Right lobe of liver (tissue), 6 donors: ENCODE data around the gene APBA1. TPM values are rescaled to one million over a fixed set of nuclear protein-coding genes. Genes with fewer than 3 reads are reported as not detected.
"Not testable (repeated sequence)": the region's sequence is repeated elsewhere in the genome, so short reads cannot be mapped to it uniquely, and the experiment has no call there.

Source experiments
- ATAC-seq, 4 donors: fragments of 200-7000 bp; cut with Tn5 transposase; one replicate each; pipeline ENCODE4 v1.9.1; 2020; ENCODE audit warnings: mild to moderate bottlenecking in 4 of 4, moderate library complexity in 4 of 4
- DNase-seq, 3 donors: peaks; one replicate each; pipeline ENCODE4 v3.0.0-alpha.2; 2020
- H3K27ac ChIP-seq, 3 donors: fragments of 200-600 bp; one replicate each; pipeline ENCODE4 v1.8.0; 2022
- H3K27me3 ChIP-seq, 2 donors: fragments of 200-600 bp; one replicate each; pipeline ENCODE4 v1.8.0; 2022
- H3K36me3 ChIP-seq, 4 donors: fragments of 200-600 bp; sonication (generic) in 1 of 4; one replicate each; pipeline versions ENCODE4 v1.5.1 to v1.8.0; 2017 to 2022; ENCODE audit warnings: control low read depth in 1 of 4
- H3K4me1 ChIP-seq, 4 donors: fragments of 200-600 bp; sonication (generic) in 1 of 4; one replicate each; pipeline versions ENCODE4 v1.5.1 to v1.8.0; 2017 to 2022; ENCODE audit warnings: control low read depth in 1 of 4
- H3K4me3 ChIP-seq, 3 donors: fragments of 200-600 bp; one replicate each; pipeline ENCODE4 v1.8.0; 2022
- H3K9me3 ChIP-seq, 4 donors: fragments of 200-600 bp; sonication (generic) in 1 of 4; one replicate each; pipeline versions ENCODE4 v1.5.1 to v1.8.0; 2017 to 2022; ENCODE audit warnings: control low read depth in 1 of 4
- CTCF ChIP-seq, 4 donors: fragments of 200-600 bp in 3 of 4; fragments of 450-650 bp in 1 of 4; IDR thresholded peaks; one replicate each; pipeline versions ENCODE4 v1.5.1 to v1.8.0; 2016 to 2022; ENCODE audit warnings: antibody characterized with exemption in 4 of 4, mild to moderate bottlenecking in 2 of 4
- POLR2A ChIP-seq: fragments of 450-650 bp; IDR thresholded peaks from one replicate; pipeline ENCODE4 v1.6.1; 2017; ENCODE audit warnings: antibody characterized with exemption, mild to moderate bottlenecking
- WGBS: methylation state at CpG from one replicate; pipeline ENCODE4 v1.1.6; 2018; ENCODE audit warnings: low coverage, low lambda C conversion rate; ENCODE audit not compliant: insufficient coverage; ENCODE audit errors: missing lambda C conversion rate; 5-methylcytosine and 5-hydroxymethylcytosine counted together
- intact Hi-C, 2 donors: fragments of 100-400 bp; cut with DNase I; formaldehyde crosslinking; loops; one replicate each; pipeline versions ENCODE4 v1.11.2 to v1.14.1; 2022
- total RNA-seq, 6 experiments: library from RNA; depleted of rRNA in 2 of 6; stranded (reverse); fragments of >200 nt in 2 of 6; fragmentation: NEBNext Ultra II Directional in 3 of 6; extraction: Animal tissue kit (Norgen Biotek cat#: 25700) in 3 of 6; gene quantifications; one replicate each; pipeline versions ENCODE4 v1.1.0 to v1.2.4, GENCODE V29; 2016 to 2023
- donor health status: DM: no; HTN: yes; CAD: no.
- donor health status: DM: no; HTN: no; CAD: no.
- donor health status: DM: no; HTN: no; CAD: no.
- donor health status: DM: no; HTN: yes; CAD: no.
- donor health status: DM: no; HTN: yes; CAD: no.

The APBA1 gene
- total RNA-seq, 6 experiments from 2014 or later: 6.6 to 25.5 (median 16.7) TPM

GRCh38 chr9:69411931-69412740 is 260.0 kb downstream of the APBA1 start:
- intact Hi-C loops: no loop called here
- peak in 1 of 4 donors; percentile 24 for ATAC-seq

GRCh38 chr9:69411246-69411645 is 260.9 kb downstream of the APBA1 start:
- Histone ChIP-seq H3K4me3 (no peak overlapping the region), H3K36me3 (no peaks in the 10 kb centered on the region), H3K9me3 (no peaks in the 10 kb centered on the region), H3K4me1 (no peaks in the 10 kb centered on the region), H3K27me3 (no peaks in the 10 kb centered on the region), H3K27ac (no peak overlapping the region)
- ATAC-seq (no peak), DNase-seq (no peak)
- intact Hi-C loops: no loop called here
- TF ChIP-seq POLR2A (no peak), CTCF (IDR thresholded peaks at IDR 0.05) (no peak)
- 95% methylated on average over 3 of the region's 3 CpGs for WGBS

More at GRCh38 chr9:69411931-69412740, 260.0 kb downstream of the APBA1 start:
- Histone ChIP-seq H3K4me1 (no peaks in the 10 kb centered on the region), H3K4me3 (no peak overlapping the region), H3K36me3 (no peaks in the 10 kb centered on the region), H3K27me3 (no peaks in the 10 kb centered on the region), H3K9me3 (no peaks in the 10 kb centered on the region), H3K27ac (no peak overlapping the region)
- TF ChIP-seq POLR2A (no peak), CTCF (IDR thresholded peaks at IDR 0.05) (no peak)
- WGBS: 57% methylated on average over 26 of the region's 52 CpGs
- DNase-seq: no peak

GRCh38 chr9:69409936-69410335 is 262.2 kb downstream of the APBA1 start:
- DNase-seq, H3K27ac ChIP-seq, H3K27me3 ChIP-seq, H3K9me3 ChIP-seq, H3K36me3 ChIP-seq, H3K4me3 ChIP-seq, H3K4me1 ChIP-seq, intact Hi-C loops, ATAC-seq: not testable (repeated sequence)
- 87% methylated on average over 6 of the region's 6 CpGs for WGBS

- DNase-seq: no peak
- H3K36me3 ChIP-seq: no peaks in the 10 kb centered on the region
- WGBS: 88% methylated on average over 1 of the region's 1 CpG
- H3K9me3 ChIP-seq: no peaks in the 10 kb centered on the region
- no peak overlapping the region for H3K4me3 ChIP-seq
- TF ChIP-seq CTCF (IDR thresholded peaks at IDR 0.05) (no peak), POLR2A (no peak)
- H3K27ac ChIP-seq: no peak overlapping the region
- intact Hi-C loops: no loop called here
- no peaks in the 10 kb centered on the region for H3K4me1 ChIP-seq
- no peaks in the 10 kb centered on the region for H3K27me3 ChIP-seq
- no peak for ATAC-seq
Observed at GRCh38 chr9:69400470-69400869, 271.7 kb downstream of the APBA1 start.

GRCh38 chr9:69397384-69398214 is 274.6 kb downstream of the APBA1 start:
- no peaks in the 10 kb centered on the region for H3K4me1 ChIP-seq
- H3K27ac ChIP-seq: no peak overlapping the region
- H3K36me3 ChIP-seq: no peaks in the 10 kb centered on the region
- no peaks in the 10 kb centered on the region for H3K27me3 ChIP-seq
- H3K9me3 ChIP-seq: no peaks in the 10 kb centered on the region
- TF ChIP-seq CTCF (IDR thresholded peaks at IDR 0.05): no peak
- no peak for TF ChIP-seq POLR2A
- 55% methylated on average over 9 of the region's 12 CpGs for WGBS
- DNase-seq (no peak), ATAC-seq (no peak)
- H3K4me3 ChIP-seq: no peak overlapping the region
- intact Hi-C loops: no loop called here
